Body of pancreas (tissue), 4 donors: Measurements from ENCODE around the gene MSL2. TPM values are rescaled to one million over a fixed set of nuclear protein-coding genes. Genes with fewer than 3 reads are reported as not detected.
A peak's percentile ranks its signal among the peaks of the same experiment; 100 is the strongest.
"Not testable (repeated sequence)": the region's sequence is repeated elsewhere in the genome, so short reads cannot be mapped to it uniquely, and the experiment has no call there.

Experiments
- ATAC-seq: fragments of 150-250 bp; one replicate; pipeline ENCODE4 v1.9.1; 2016
- DNase-seq, 4 donors: peaks; one replicate each; pipeline ENCODE4 v3.0.0-alpha.2; 2019
- H3K27ac ChIP-seq, 4 donors: fragments of 200-600 bp; sonication (generic); 1 replicate in 3 of 4; 2 replicates in 1 of 4; pipeline versions ENCODE4 v1.5.1 to v1.6.1; 2016 to 2019; ENCODE audit warnings: mild to moderate bottlenecking in 1 of 4, mixed read lengths in 1 of 4, moderate library complexity in 1 of 4
- H3K27me3 ChIP-seq, 2 donors: fragments of 200-600 bp; sonication (generic); one replicate each; pipeline ENCODE4 v1.6.0; 2016; ENCODE audit warnings: mild to moderate bottlenecking in 1 of 2
- H3K36me3 ChIP-seq, 2 donors: fragments of 200-600 bp; sonication (generic); replicated peaks in 1 of 2; 2 replicates each; pipeline ENCODE4 v1.5.1; 2016; ENCODE audit warnings: low read depth in 2 of 2; ENCODE audit not compliant: insufficient read depth in 1 of 2
- H3K4me1 ChIP-seq: fragments of 200-600 bp; sonication (generic); one replicate; pipeline ENCODE4 v1.6.0; 2016
- H3K4me3 ChIP-seq, 2 donors: fragments of 200-600 bp; sonication (generic); 1 replicate in 1 of 2; 2 replicates in 1 of 2; pipeline ENCODE4 v1.5.1; 2016 to 2019
- H3K9me3 ChIP-seq, 3 donors: fragments of 200-600 bp; sonication (generic); 1 replicate in 2 of 3; 2 replicates in 1 of 3; pipeline ENCODE4 v1.5.1; 2016
- POLR2A ChIP-seq, 3 donors: fragments of 450-650 bp; IDR thresholded peaks; one replicate each; pipeline ENCODE4 v1.6.1; 2016; ENCODE audit warnings: antibody characterized with exemption in 3 of 3, mild to moderate bottlenecking in 2 of 3
- WGBS, 2 donors: methylation state at CpG; one replicate each; pipeline ENCODE4 v1.1.5; 2017; 5-methylcytosine and 5-hydroxymethylcytosine counted together
- intact Hi-C: fragments of 100-400 bp; cut with DNase I; formaldehyde crosslinking; loops from one replicate; pipeline ENCODE4 v1.15.1; 2023
- total RNA-seq, 2 donors: library from RNA; depleted of rRNA; stranded (reverse); fragments of >200 nt; gene quantifications; one replicate each; pipeline ENCODE4 v1.1.0, GENCODE V29; 2016
- TF ChIP-seq, protein P1 (sequence below), 7 experiments: fragments of 450-650 bp in 4 of 7; fragments of 200-600 bp in 3 of 7; sonication (generic) in 3 of 7; IDR thresholded peaks; one replicate each; pipeline ENCODE4 v1.5.1; 2016 to 2019; ENCODE audit warnings: antibody characterized with exemption in 7 of 7

Gene MSL2
- total RNA-seq, 2 donors from 2014 or later = 17.5 to 19.2 TPM

DNA sequence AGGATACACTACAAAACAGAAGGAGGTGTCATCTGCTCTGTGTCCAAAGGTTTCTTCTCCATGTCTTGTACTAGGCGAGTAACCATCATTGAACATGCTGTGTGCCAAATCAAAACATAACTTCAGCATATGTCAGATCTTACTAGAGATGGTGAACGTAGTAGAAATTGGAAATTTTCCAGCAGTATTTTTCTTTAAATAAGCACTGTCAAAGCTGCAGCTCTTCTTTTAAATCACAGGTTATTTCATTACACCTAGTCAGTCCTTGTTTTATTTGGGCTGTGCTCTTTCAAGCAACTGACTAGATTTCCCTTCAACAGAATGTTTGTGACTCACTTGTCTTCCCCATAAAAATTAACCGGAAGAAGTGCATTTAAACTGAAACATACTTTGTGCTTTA is 46.5 kb downstream of the MSL2 start:
- TF ChIP-seq, protein P1, sequence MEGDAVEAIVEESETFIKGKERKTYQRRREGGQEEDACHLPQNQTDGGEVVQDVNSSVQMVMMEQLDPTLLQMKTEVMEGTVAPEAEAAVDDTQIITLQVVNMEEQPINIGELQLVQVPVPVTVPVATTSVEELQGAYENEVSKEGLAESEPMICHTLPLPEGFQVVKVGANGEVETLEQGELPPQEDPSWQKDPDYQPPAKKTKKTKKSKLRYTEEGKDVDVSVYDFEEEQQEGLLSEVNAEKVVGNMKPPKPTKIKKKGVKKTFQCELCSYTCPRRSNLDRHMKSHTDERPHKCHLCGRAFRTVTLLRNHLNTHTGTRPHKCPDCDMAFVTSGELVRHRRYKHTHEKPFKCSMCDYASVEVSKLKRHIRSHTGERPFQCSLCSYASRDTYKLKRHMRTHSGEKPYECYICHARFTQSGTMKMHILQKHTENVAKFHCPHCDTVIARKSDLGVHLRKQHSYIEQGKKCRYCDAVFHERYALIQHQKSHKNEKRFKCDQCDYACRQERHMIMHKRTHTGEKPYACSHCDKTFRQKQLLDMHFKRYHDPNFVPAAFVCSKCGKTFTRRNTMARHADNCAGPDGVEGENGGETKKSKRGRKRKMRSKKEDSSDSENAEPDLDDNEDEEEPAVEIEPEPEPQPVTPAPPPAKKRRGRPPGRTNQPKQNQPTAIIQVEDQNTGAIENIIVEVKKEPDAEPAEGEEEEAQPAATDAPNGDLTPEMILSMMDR (IDR thresholded peaks at IDR 0.05) = no peak
- no peak for TF ChIP-seq POLR2A (IDR thresholded peaks at IDR 0.05)
- Histone ChIP-seq H3K27me3 (no peaks in the 10 kb centered on the region), H3K36me3 (peaks cover 3% of the 10 kb centered on the region in 2 donors), H3K4me3 (no peak overlapping the region), H3K9me3 (no peaks in the 10 kb centered on the region), H3K27ac (no peak overlapping the region), H3K4me1 (peaks cover 5% of the 10 kb centered on the region)
- ATAC-seq = no peak
- 69 to 71% methylated on average over 3 of the region's 3 CpGs for WGBS, 2 donors
- DNase-seq = no peak
- intact Hi-C loops = no loop called here

DNA sequence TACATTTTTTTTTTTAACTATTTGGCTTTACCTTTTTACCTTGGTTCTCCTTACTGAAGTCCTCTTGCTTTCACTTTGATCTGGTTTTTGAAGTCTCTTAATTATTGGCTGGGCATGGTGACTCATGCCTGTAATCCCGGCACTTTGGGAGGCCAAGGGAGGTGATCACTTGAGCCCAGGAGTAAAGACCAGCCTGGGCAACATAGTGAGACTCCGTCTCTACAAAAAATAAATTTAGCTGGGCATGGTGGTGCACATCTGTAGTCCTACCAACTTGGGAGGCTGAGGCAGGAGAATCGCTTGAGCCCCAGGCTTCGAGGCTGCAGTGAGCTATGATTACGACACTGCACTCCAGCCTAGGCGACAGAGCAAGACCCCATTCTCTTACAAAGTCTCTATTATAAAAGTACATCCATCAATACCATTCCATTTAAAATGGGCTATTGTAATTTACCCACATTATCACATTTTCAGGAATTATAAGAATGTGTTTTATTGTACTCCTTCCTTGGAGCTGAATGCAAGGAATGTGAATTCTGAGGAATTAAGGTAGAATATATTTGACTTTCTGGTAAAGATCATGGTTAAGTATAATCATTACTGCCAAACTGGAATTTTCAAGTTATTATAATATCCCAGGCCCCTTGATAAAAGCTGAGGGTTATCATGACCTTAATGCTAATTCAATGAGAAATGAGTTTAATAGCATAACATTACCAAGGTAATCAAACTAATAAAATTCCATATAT is 49.0 kb downstream of the MSL2 start:
- ATAC-seq (no peak), DNase-seq (no peak)
- Histone ChIP-seq H3K4me3 (no peak overlapping the region), H3K9me3 (no peaks in the 10 kb centered on the region), H3K27me3 (no peaks in the 10 kb centered on the region), H3K36me3 (peaks cover 3% of the 10 kb centered on the region in 2 donors), H3K27ac (no peak overlapping the region), H3K4me1 (peaks cover 13% of the 10 kb centered on the region)
- TF ChIP-seq, protein P1 (IDR thresholded peaks at IDR 0.05) = no peak
- TF ChIP-seq POLR2A (IDR thresholded peaks at IDR 0.05) = no peak
- intact Hi-C loops = no loop called here
- 84 to 86% methylated on average over 6 of the region's 6 CpGs for WGBS, 2 donors

DNA sequence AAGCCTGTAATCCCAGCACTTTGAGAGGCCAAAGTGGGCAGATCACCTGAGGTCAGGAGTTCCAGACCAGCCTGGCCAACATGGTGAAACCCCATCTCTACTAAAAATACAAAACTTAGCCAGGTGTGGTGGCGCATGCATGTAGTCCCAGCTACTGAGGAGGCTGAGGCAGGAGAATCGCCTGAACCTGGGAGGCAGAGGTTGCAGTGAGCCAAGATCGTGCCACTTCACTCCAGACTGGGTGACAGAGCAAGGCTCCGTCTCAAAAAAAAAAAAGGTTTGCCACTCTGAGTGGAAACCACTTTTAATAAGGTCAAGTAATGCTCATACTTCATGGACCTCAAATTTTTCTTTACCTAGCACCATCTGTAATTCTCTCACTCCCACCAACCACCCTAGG is 51.7 kb downstream of the MSL2 start:
- DNase-seq, H3K4me3 ChIP-seq, H3K36me3 ChIP-seq, intact Hi-C loops, H3K27me3 ChIP-seq, H3K27ac ChIP-seq, H3K9me3 ChIP-seq, ATAC-seq: not testable (repeated sequence)
- peaks cover 18% of the 10 kb centered on the region for H3K4me1 ChIP-seq
- 98% methylated on average over 4 of the region's 4 CpGs for whole genome bisulfite sequencing, 2 donors

DNA sequence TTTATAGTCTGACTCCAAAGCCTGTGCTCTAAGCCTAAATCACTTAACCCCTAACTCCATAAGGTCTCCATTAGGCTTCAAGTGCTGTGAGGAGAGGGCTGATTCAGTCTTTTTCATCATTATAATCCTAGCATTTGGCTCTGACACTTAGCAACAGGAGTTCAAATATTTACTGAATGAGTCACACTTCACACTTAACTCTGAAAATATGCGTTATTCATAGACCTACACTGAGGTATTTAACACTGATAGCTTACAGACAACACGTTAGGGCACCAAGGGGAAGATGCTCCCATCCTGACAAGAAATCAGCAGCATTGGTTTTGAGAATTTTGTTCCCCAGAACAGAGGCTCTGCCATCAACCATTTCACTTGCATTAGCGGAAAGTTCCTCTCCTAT is 53.5 kb downstream of the MSL2 start:
- ATAC-seq = peak; percentile 97
- peaks cover 18% of the 10 kb centered on the region for H3K4me1 ChIP-seq
- peak overlapping the region; percentile 1 to 65 (median 44) for H3K27ac ChIP-seq
- H3K4me3 ChIP-seq = no peak overlapping the region
- WGBS, 2 donors = 39 to 40% methylated on average over 3 of the region's 3 CpGs
- H3K27me3 ChIP-seq = no peaks in the 10 kb centered on the region
- TF ChIP-seq, protein P1 (IDR thresholded peaks at IDR 0.05) = no peak
- TF ChIP-seq POLR2A (IDR thresholded peaks at IDR 0.05) = no peak
- H3K9me3 ChIP-seq = no peaks in the 10 kb centered on the region
- H3K36me3 ChIP-seq = no peaks in the 10 kb centered on the region
- no peak for DNase-seq
- intact Hi-C loops = no loop called here

DNA sequence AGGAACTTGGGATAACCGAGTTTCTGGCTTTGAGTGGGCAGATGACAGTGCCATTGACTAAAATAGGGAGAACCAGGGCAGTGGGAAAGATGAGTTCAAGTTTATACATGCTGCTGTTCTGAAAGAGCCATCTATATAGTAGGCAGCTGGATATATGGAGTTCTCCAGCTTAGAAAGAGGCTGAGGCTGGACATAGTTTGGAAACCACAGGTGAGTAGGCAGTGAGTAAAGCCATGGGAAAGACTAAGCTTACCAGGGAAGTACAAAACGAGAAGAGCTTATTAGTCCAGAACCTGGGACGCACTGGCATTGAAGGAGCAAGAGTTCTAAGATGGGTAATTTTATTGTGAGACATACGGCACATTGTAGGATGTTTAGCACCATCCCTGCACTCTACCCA is 54.2 kb downstream of the MSL2 start:
- Histone ChIP-seq H3K4me3 (no peak overlapping the region), H3K4me1 (peaks cover 18% of the 10 kb centered on the region), H3K27ac (peak overlapping the region in 2 of 4 donors; percentile 35 to 65), H3K9me3 (no peaks in the 10 kb centered on the region), H3K36me3 (no peaks in the 10 kb centered on the region), H3K27me3 (no peaks in the 10 kb centered on the region)
- WGBS, 2 donors = 89 to 93% methylated on average over 4 of the region's 4 CpGs
- ATAC-seq (no peak), DNase-seq (no peak)
- TF ChIP-seq POLR2A (IDR thresholded peaks at IDR 0.05) = no peak
- TF ChIP-seq, protein P1 (IDR thresholded peaks at IDR 0.05) = no peak
- intact Hi-C loops = no loop called here
